ENCODE results near the gene GGCX. TPM values are rescaled to one million over a fixed set of nuclear protein-coding genes. Genes with fewer than 3 reads are reported as not detected.
A peak's percentile ranks its signal among the peaks of the same experiment; 100 is the strongest.

GGCX gene
- total RNA-seq, 1 experiment from 2014 or later, result 66.2 TPM

DNA sequence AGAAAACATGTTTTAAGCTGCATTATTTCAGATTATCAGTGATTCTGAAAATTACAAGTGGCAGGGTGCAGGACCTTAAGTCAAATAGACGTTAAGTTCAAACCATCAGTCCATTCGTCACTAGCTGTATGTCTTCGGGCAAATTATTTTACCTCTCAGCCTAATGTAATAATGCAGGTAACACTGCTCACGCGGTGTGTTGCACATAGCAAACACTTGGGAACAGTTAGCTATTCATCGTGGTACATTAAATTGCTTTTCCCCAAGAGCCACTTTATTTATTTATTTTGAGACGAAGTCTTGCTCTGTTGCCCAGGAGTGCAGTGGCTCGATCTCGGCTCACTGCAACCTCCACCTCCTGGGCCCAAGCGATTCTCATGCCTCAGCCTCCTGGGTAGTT lies 12.2 kb downstream of the GGCX start:
- DNase-seq, result no peak
- Mint-ChIP-seq H3K36me3 (ENCODE audit: insufficient read depth, unreplicated experiment) (peaks cover 78% of the 10 kb centered on the region), H3K4me1 (ENCODE audit: low read depth, unreplicated experiment) (peaks cover 16% of the 10 kb centered on the region), H3K9me3 (ENCODE audit: low read depth, unreplicated experiment) (no peaks in the 10 kb centered on the region), H3K27ac (ENCODE audit: unreplicated experiment) (no peak overlapping the region), H3K4me3 (ENCODE audit: low read depth, unreplicated experiment) (no peak overlapping the region), H3K27me3 (ENCODE audit: unreplicated experiment) (no peaks in the 10 kb centered on the region)
- CTCF ChIA-PET, result interaction anchor here (0.6 to 1.0 kb wide), 3 partner anchors 10 to 129 kb away, joined by 3 to 5 read pairs (median 4); partner anchors contain the start of gene MAT2A
- intact Hi-C loops (cut with micrococcal nuclease; ENCODE audit: unreplicated experiment), result no loop called here
- TSS peak; percentile 29 for BruUV-seq (replicated peaks)
- TF ChIP-seq, protein P1, sequence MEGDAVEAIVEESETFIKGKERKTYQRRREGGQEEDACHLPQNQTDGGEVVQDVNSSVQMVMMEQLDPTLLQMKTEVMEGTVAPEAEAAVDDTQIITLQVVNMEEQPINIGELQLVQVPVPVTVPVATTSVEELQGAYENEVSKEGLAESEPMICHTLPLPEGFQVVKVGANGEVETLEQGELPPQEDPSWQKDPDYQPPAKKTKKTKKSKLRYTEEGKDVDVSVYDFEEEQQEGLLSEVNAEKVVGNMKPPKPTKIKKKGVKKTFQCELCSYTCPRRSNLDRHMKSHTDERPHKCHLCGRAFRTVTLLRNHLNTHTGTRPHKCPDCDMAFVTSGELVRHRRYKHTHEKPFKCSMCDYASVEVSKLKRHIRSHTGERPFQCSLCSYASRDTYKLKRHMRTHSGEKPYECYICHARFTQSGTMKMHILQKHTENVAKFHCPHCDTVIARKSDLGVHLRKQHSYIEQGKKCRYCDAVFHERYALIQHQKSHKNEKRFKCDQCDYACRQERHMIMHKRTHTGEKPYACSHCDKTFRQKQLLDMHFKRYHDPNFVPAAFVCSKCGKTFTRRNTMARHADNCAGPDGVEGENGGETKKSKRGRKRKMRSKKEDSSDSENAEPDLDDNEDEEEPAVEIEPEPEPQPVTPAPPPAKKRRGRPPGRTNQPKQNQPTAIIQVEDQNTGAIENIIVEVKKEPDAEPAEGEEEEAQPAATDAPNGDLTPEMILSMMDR (IDR thresholded peaks at IDR 0.05; ENCODE audit: unreplicated experiment), result no peak

DNA sequence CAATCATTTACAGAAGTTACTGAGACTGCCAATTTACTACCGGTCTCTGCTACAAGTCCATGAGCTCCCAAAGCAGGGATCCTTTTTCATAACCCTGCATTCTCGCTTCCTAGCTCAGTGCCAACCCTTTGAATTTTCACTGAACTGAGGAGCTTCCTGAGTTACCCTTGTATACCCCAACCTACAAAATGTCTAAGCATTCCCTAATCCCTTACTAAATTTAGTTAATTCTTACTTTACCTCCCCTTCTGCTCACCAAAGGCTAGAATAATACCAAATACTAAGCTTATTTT lies 12.7 kb downstream of the GGCX start:
- no peaks in the 10 kb centered on the region for H3K27me3 Mint-ChIP-seq (ENCODE audit: unreplicated experiment)
- intact Hi-C loops (cut with micrococcal nuclease; ENCODE audit: unreplicated experiment), result no loop called here
- no peak overlapping the region for H3K4me3 Mint-ChIP-seq (ENCODE audit: low read depth, unreplicated experiment)
- CTCF ChIA-PET, result interaction anchor here (0.9 to 1.0 kb wide), 2 partner anchors 10 to 129 kb away, joined by 3 to 4 read pairs; partner anchors contain the start of gene MAT2A
- no peaks in the 10 kb centered on the region for H3K9me3 Mint-ChIP-seq (ENCODE audit: low read depth, unreplicated experiment)
- no peak for DNase-seq
- peak overlapping the region; percentile 67 for H3K27ac Mint-ChIP-seq (ENCODE audit: unreplicated experiment)
- H3K4me1 Mint-ChIP-seq (ENCODE audit: low read depth, unreplicated experiment), result peaks cover 21% of the 10 kb centered on the region
- TF ChIP-seq, protein P1 (IDR thresholded peaks at IDR 0.05; ENCODE audit: unreplicated experiment), result no peak
- no TSS peak for BruUV-seq (replicated peaks)
- H3K36me3 Mint-ChIP-seq (ENCODE audit: insufficient read depth, unreplicated experiment), result peaks cover 83% of the 10 kb centered on the region

DNA sequence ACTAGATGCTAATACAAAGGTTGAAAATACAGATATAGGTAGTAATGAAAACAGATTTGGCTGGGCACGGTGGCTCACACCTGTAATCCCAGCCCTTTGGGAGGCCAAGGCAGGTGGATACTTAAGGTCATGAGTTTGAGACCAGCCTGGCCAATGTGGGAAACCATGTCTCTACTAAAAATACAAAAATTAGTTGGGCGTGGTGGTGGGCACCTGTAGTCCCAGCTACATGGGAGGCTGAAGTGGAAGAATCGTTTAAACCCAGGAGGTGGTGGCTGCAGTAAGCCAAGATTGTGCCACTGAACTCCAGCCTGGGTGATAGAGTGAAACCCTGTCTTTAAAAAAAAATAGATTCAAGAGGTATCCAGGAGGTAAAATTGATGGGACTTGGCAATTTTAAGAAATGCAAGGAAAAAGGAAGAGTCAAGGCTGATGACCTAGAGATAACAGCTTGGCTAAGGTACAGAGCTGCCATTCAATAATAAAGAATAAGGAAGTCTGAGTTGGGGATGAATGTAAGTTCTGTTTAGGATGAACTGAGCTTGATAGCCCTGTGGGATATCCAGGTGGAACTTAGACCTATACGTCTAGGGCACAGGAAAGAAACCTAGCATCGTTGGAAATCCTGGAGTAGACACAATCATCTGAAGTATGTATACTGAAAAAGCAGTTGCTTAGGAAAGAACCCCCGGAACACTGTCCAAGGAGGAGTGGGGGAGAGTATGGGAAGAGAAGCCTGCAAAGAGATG lies 13.3 kb downstream of the GGCX start:
- BruUV-seq (replicated peaks), result no TSS peak
- H3K36me3 Mint-ChIP-seq (ENCODE audit: insufficient read depth, unreplicated experiment), result peaks cover 84% of the 10 kb centered on the region
- H3K4me3 Mint-ChIP-seq (ENCODE audit: low read depth, unreplicated experiment), result no peak overlapping the region
- H3K9me3 Mint-ChIP-seq (ENCODE audit: low read depth, unreplicated experiment), result no peaks in the 10 kb centered on the region
- intact Hi-C loops (cut with micrococcal nuclease; ENCODE audit: unreplicated experiment), result no loop called here
- peak overlapping the region; percentile 67 for H3K27ac Mint-ChIP-seq (ENCODE audit: unreplicated experiment)
- DNase-seq, result no peak
- H3K27me3 Mint-ChIP-seq (ENCODE audit: unreplicated experiment), result no peaks in the 10 kb centered on the region
- TF ChIP-seq, protein P1 (IDR thresholded peaks at IDR 0.05; ENCODE audit: unreplicated experiment), result no peak
- H3K4me1 Mint-ChIP-seq (ENCODE audit: low read depth, unreplicated experiment), result peaks cover 27% of the 10 kb centered on the region
- CTCF ChIA-PET, result interaction anchor here (0.9 to 1.0 kb wide), 2 partner anchors 9 to 128 kb away, joined by 3 to 4 read pairs; partner anchors contain the start of gene MAT2A

DNA sequence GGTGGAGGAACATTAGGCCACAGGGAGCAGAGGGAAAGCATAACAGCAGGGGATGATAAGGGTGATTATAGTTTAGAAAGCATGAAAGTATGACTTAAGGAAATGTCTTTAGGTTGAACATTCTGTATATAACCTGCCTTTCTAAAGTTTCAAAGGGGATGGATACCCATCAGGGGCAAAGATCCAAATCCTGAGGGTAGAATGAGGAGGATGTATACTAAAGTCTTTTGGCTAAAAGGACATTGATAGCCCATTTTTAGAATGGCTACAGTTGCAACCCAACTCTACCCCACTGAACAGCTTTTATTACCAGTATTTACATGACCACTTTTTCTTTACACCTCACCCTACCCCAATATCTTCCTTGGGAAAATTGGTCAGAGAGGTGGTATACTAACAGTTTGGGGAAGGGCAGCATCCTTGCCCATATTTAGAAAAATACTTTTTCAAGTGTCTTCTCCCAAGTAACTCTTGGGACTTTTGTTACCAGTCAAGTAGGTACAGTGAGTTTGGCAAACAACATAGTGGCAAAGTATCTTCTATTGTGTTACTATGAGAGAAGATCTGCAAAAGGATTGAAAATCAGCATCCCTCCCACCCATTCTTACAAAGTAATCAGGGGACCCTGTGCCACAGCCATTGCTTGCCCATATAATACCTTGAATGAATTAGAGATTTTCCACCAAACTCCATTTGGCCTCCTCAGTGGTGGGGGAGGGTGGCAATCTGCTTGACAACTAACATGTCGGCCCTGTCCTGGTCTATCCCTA lies 14.0 kb downstream of the GGCX start:
- Mint-ChIP-seq H3K27me3 (ENCODE audit: unreplicated experiment) (no peaks in the 10 kb centered on the region), H3K27ac (ENCODE audit: unreplicated experiment) (peak overlapping the region; percentile 67), H3K4me1 (ENCODE audit: low read depth, unreplicated experiment) (peaks cover 34% of the 10 kb centered on the region), H3K36me3 (ENCODE audit: insufficient read depth, unreplicated experiment) (peaks cover 88% of the 10 kb centered on the region), H3K4me3 (ENCODE audit: low read depth, unreplicated experiment) (no peak overlapping the region), H3K9me3 (ENCODE audit: low read depth, unreplicated experiment) (no peaks in the 10 kb centered on the region)
- BruUV-seq (replicated peaks), result no TSS peak
- intact Hi-C loops (cut with micrococcal nuclease; ENCODE audit: unreplicated experiment), result no loop called here
- TF ChIP-seq, protein P1 (IDR thresholded peaks at IDR 0.05; ENCODE audit: unreplicated experiment), result no peak
- CTCF ChIA-PET, result interaction anchor here (1.1 to 1.8 kb wide), 2 partner anchors 126 to 128 kb away, joined by 3 to 5 read pairs; no protein-coding TSS in a partner anchor
- DNase-seq, result no peak

Measured in Calu3 (cell line).